GM12892 (cell line): ENCODE results near the gene DNAJC2. TPM values are rescaled to one million over a fixed set of nuclear protein-coding genes. Genes with fewer than 3 reads are reported as not detected.

Source experiments
- DNase-seq: peaks from one replicate; pipeline ENCODE4 v3.0.0; 2011; ENCODE audit not compliant: insufficient read length
- FAIRE-seq: peaks from 2 replicates; lab custom pipeline; 2011; peaks lifted over from hg19 to GRCh38; lab: Jason Lieb, UNC
- POLR2A ChIP-seq: IDR thresholded peaks from 2 replicates; pipeline ENCODE4 v1.6.1; 2011; ENCODE audit warnings: low read depth, low read length, control low read depth
- POLR2AphosphoS5 ChIP-seq: IDR thresholded peaks from 2 replicates; pipeline ENCODE4 v1.6.1; 2011; ENCODE audit warnings: low read depth, low read length, control low read depth
- TAF1 ChIP-seq: IDR thresholded peaks from 2 replicates; pipeline ENCODE4 v1.6.1; 2011; ENCODE audit warnings: low read depth, mild to moderate bottlenecking, control low read depth, low read length, borderline replicate concordance
- polyA plus RNA-seq: library from polyadenylated mRNA; unstranded; fragments of >200 nt; gene quantifications from one replicate; pipeline ENCODE4 v1.2.1, GENCODE V29; 2012; ENCODE audit warnings: missing spikeins, inconsistent platforms; ENCODE audit not compliant: missing spikeins

Gene DNAJC2
- 25.9 TPM for polyA plus RNA-seq

GRCh38 chr7:103344453-103345149 is at the start of gene DNAJC2:
TSS of gene DNAJC2 (minus strand) at chr7:103344767. CDS start at chr7:103344622, 145 bp downstream.
- DNase-seq (peak; percentile 71), FAIRE-seq (peak; percentile 82)
- TF ChIP-seq POLR2AphosphoS5 (peak; percentile 89), POLR2A (peak; percentile 92), TAF1 (peak; percentile 82; the same call in 1 of the 2 replicates)

GRCh38 chr7:103391976-103392375 is 47.4 kb upstream of the DNAJC2 start:
- DNase-seq (no peak), FAIRE-seq (no peak)
- TF ChIP-seq POLR2AphosphoS5: no peak
- no peak for TF ChIP-seq POLR2A
- no peak for TF ChIP-seq TAF1

GRCh38 chr7:103391150-103391549 is 46.6 kb upstream of the DNAJC2 start:
- FAIRE-seq (no peak), DNase-seq (no peak)

GRCh38 chr7:103389263-103389662 is 44.7 kb upstream of the DNAJC2 start:
- TF ChIP-seq TAF1 (no peak), POLR2A (no peak), POLR2AphosphoS5 (no peak)
- no peak for DNase-seq
- FAIRE-seq: no peak

More at GRCh38 chr7:103391150-103391549, 46.6 kb upstream of the DNAJC2 start:
- TF ChIP-seq POLR2A (no peak), TAF1 (no peak), POLR2AphosphoS5 (no peak)

DNA sequence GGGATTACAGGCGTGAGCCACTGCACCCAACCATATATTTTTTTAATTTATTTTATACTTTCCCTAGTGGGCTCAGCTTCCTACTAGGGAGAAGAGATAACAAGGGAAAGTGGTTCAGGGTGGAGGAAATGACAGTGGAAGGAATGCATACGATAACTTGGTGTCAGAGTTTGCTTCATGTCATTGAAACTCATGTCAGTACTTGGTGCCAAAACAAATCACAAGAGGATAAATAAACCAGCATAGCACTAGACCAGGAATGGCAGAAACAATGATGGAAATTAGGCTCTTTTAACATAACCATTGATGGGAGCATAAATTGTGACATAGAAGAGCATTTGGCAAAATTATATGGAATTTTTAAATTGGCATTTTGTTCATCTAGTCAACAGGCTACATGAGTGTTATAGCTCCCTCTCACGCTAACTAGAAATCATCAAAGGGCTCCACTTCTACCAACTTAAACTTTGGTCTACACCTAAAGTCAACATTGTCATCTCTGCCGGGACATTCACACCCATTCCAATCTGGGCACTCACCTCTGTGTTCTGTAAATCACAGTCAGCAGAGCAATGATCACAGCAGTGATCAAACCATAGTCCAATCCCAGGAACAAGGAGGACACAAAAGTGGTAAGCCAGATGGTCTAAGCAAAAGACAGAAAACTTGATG is 44.0 kb upstream of the DNAJC2 start:
- no peak for FAIRE-seq
- no peak for DNase-seq
- TF ChIP-seq TAF1 (no peak), POLR2AphosphoS5 (no peak), POLR2A (no peak)

DNA sequence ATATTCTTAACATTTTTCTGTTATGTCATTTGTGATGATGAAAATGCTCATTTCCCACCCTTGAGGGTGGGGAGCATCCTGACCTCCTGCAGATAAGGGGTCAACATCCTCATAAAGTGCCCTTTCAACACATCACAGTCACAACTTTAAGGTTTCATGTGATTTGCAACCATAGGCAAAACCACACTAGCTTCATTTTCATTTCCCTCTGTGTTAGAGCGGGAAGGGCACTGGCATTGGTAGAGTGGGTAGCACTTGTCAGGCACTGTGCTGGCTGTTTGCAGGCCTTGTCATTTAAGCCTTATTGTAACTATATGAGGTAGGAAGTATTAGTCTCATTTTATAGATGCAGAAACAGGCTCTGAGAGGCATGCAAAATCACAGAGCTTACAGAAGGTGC is 42.7 kb upstream of the DNAJC2 start:
- TF ChIP-seq POLR2AphosphoS5 (no peak), TAF1 (no peak), POLR2A (no peak)
- DNase-seq (no peak), FAIRE-seq (no peak)

DNA sequence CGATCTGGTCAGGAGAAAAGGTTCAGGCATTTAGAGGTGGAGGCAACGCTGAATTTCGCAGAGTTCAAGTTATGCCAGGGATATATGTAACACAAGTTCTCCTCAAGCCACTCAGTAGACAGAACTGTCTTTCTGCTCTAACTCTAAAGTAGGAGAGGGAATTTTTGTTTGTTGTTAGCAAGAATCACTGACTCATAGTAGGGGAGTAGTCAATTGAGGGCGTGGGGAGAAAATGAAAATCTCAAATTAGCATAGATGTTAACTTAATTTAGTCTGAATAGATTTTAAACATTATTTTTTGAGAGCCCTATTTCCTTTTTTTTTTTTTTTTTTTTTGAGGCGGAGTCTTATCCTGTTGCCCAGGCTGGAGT is 37.5 kb upstream of the DNAJC2 start:
- TF ChIP-seq TAF1 (no peak), POLR2AphosphoS5 (no peak), POLR2A (no peak)
- FAIRE-seq: no peak
- no peak for DNase-seq

DNA sequence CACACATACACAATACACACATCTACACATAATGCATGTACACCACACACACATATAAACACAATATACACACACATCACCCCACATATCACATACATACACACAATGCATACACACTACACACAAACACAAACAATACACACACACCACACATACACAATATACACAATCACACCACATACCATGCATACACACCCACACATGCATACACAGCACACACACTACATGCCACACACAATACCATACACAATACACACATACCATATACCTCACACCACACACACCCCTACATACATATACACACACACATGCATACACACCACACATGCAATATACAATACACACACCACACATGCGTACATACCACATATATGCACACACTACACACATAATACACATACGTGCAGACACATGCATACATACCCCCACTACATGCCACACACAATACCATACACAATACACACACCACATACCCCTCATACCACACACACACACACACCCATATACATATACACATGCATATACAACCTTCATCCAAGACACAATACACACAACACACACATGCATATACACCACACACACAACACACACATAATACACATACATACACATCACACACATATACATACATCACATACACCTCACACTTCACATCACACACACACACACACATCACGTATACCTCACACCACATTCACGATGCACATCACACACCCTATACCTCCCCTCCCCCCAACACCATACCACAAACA is 36.9 kb upstream of the DNAJC2 start:
- FAIRE-seq: peak; percentile 67
- no peak for DNase-seq
- no peak for TF ChIP-seq POLR2A
- TF ChIP-seq POLR2AphosphoS5: no peak
- no peak for TF ChIP-seq TAF1

DNA sequence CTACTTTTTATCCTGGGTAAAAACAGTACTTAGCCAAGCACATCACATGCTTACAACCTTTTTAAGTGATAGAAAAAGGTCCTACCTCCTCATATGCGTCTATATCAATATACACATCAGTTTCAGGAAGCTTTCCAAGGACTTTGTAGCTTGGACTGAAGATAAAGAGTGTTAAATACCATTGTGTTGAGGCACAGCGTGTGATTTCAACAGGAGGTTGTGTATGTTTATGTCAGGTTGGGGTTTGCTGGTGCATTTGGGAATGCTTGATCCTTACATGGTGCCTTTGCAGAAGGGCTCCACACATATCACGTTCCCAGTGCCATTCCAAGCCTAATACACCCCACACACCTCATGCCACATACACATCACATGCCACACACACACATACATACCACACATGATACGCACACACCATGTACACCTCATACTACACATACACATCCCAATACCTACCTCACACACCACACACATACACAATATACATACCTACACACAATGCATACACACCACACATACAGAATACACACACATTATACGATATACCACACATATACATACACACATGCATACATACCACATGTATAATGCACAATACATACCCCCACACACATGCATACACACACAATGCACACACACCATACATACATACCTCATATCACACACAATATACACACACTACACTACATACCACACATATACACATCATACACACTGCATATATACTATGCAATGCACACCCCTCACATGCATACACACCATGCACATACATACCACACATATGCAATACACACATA is 36.0 kb upstream of the DNAJC2 start:
- no peak for FAIRE-seq
- no peak for DNase-seq
- no peak for TF ChIP-seq TAF1
- TF ChIP-seq POLR2AphosphoS5: no peak

DNA sequence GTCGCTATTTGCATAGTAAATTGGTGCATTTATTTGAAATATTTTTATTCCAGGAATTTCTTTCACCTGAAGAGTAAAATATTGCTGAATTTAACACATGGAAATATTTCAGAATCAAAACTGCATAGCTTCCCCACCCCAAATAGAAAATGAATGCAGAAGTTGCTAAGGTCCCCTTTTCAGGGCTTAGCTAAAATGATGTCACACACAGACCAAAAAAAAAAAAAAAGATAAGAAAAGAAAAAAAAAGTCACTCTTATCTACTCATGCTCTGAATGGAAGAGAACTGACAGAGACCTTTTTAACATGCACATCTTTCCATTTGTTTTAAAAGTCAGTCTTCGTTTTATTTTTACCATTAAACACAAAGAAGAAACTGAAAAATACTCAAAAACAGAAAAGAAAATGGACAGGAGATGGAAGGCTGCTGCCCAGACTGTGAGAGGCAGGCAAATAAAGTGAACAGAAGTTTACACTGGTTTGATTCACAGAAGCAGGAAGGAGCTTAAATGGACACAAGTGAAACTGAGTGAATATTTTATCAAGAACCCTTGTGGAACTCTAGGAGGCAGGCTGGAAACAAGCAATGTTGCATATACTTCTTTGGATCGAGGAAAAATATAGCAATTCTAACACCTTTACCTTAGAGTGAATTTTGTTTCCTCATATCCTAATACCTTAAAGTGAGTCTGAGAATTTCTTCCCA is 34.9 kb upstream of the DNAJC2 start:
- FAIRE-seq (no peak), DNase-seq (no peak)
- no peak for TF ChIP-seq POLR2AphosphoS5
- TF ChIP-seq TAF1: no peak
- TF ChIP-seq POLR2A: no peak
